HEK293T (cell line): ENCODE measurements around the gene ERICH4.

Experiments
- CTCF ChIA-PET: fragments of 350-600 bp; formaldehyde crosslinking; extraction: SDS; loops from one replicate; lab custom pipeline; 2021; ENCODE audit warnings: antibody characterized with exemption, inconsistent platforms; lab: Yijun Ruan, JAX
- POLR2A ChIA-PET: fragments of 350-600 bp; formaldehyde crosslinking; extraction: SDS; loops from one replicate; lab custom pipeline; 2020; ENCODE audit warnings: antibody characterized with exemption, inconsistent platforms; lab: Yijun Ruan, JAX
- DNase-seq: peaks from one replicate; pipeline ENCODE4 v3.0.0; 2012; ENCODE audit warnings: mixed read lengths; ENCODE audit errors: extremely low spot score
- ARNT ChIP-seq: fragments of 450-650 bp; IDR thresholded peaks from 2 replicates; pipeline ENCODE4 v1.6.1; 2017; ENCODE audit warnings: mild to moderate bottlenecking
- BHLHE40 ChIP-seq: fragments of 450-650 bp; IDR thresholded peaks from 2 replicates; pipeline ENCODE4 v1.6.1; 2016; ENCODE audit warnings: mild to moderate bottlenecking, moderate library complexity, borderline replicate concordance
- CTBP1 ChIP-seq: fragments of 450-650 bp; IDR thresholded peaks from 2 replicates; pipeline ENCODE4 v1.6.1; 2016; ENCODE audit warnings: borderline replicate concordance
- FOXA1 ChIP-seq: fragments of 450-650 bp; IDR thresholded peaks from 2 replicates; pipeline ENCODE4 v1.6.1; 2016; ENCODE audit warnings: mild to moderate bottlenecking
- FOXK2 ChIP-seq: fragments of 450-650 bp; IDR thresholded peaks from 2 replicates; pipeline ENCODE4 v1.6.1; 2016; ENCODE audit warnings: mild to moderate bottlenecking
- FOXM1 ChIP-seq: fragments of 450-650 bp; IDR thresholded peaks from 2 replicates; pipeline ENCODE4 v1.6.1; 2017; ENCODE audit warnings: mild to moderate bottlenecking, borderline replicate concordance
- HDGF ChIP-seq: fragments of 450-650 bp; IDR thresholded peaks from 2 replicates; pipeline ENCODE4 v1.6.1; 2017; ENCODE audit warnings: antibody characterized with exemption, borderline replicate concordance
- LEF1 ChIP-seq: fragments of 450-650 bp; IDR thresholded peaks from 2 replicates; pipeline ENCODE4 v1.6.1; 2017; ENCODE audit warnings: mild to moderate bottlenecking, borderline replicate concordance
- NFRKB ChIP-seq: fragments of 450-650 bp; IDR thresholded peaks from 2 replicates; pipeline ENCODE4 v1.6.1; 2016; ENCODE audit warnings: mild to moderate bottlenecking, moderate library complexity
- SP1 ChIP-seq: fragments of 450-650 bp; IDR thresholded peaks from 2 replicates; pipeline ENCODE4 v1.6.1; 2017
- SUZ12 ChIP-seq: fragments of 450-650 bp; IDR thresholded peaks from 2 replicates; pipeline ENCODE4 v1.6.1; 2016; ENCODE audit warnings: mild to moderate bottlenecking
- TARDBP ChIP-seq: fragments of 450-650 bp; IDR thresholded peaks from 2 replicates; pipeline ENCODE4 v1.6.1; 2016
- ZNF384 ChIP-seq: fragments of 450-650 bp; IDR thresholded peaks from 2 replicates; pipeline ENCODE4 v1.6.1; 2016
- TF ChIP-seq, protein P1 (sequence below): fragments of 450-650 bp; IDR thresholded peaks from 2 replicates; pipeline ENCODE4 v1.6.1; 2016

Gene ERICH4

DNA sequence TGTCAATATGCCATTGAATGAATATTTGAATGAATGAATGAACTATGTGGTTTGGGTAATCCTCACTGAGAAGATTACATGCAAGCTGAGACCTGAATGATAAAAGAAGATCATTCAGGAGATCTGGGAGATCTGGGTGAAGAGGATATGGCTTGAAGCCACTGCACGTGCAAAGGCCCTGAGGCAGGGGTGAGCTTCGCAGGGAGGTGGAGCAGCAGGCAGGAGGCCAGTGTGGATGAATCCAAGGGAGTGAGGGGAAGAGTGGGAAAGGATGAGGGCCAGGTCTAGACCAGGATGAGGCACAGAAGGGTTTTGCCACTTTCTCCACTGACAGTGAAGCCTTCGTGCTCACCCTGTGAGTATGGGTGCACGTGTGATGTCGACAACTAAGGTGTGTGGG lies 49.9 kb downstream of the ERICH4 start:
- DNase-seq, result no peak
- POLR2A ChIA-PET, result no interaction called here
- TF ChIP-seq BHLHE40, result no peak
- no peak for TF ChIP-seq FOXA1
- TF ChIP-seq, protein P1, sequence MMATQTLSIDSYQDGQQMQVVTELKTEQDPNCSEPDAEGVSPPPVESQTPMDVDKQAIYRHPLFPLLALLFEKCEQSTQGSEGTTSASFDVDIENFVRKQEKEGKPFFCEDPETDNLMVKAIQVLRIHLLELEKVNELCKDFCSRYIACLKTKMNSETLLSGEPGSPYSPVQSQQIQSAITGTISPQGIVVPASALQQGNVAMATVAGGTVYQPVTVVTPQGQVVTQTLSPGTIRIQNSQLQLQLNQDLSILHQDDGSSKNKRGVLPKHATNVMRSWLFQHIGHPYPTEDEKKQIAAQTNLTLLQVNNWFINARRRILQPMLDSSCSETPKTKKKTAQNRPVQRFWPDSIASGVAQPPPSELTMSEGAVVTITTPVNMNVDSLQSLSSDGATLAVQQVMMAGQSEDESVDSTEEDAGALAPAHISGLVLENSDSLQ, result no peak
- no peak for TF ChIP-seq NFRKB
- no peak for TF ChIP-seq TARDBP
- TF ChIP-seq SP1, result no peak
- no peak for TF ChIP-seq HDGF
- no peak for TF ChIP-seq SUZ12
- no peak for TF ChIP-seq FOXK2
- TF ChIP-seq ZNF384, result no peak
- TF ChIP-seq ARNT, result no peak
- TF ChIP-seq FOXM1, result no peak
- no peak for TF ChIP-seq LEF1
- TF ChIP-seq CTBP1, result no peak
- CTCF ChIA-PET, result no interaction called here
